Stimulated activated CD8-positive, alpha-beta memory T cell treated with anti-CD3 and anti-CD28 coated beads, Interleukin-4, amount 100 ng/mL, for 24 hours (primary cell): ENCODE results near the gene ZSWIM1.
A peak's percentile ranks its signal among the peaks of the same experiment; 100 is the strongest.

Source experiments
- DNase-seq: peaks from one replicate; pipeline ENCODE4 v3.0.0-alpha.2; 2020; ENCODE audit warnings: low read depth

ZSWIM1 gene

GRCh38 chr20:45880988-45881788 lies at the start of gene ZSWIM1:
Gene ZSWIM1, plus strand, starts transcription at chr20:45881227. Its CDS starts 1,366 bp downstream, at chr20:45882593.
- peak; percentile 98 for DNase-seq

- DNase-seq, result no peak
Observed at GRCh38 chr20:45832619-45833018, 48.4 kb upstream of the ZSWIM1 start.

DNA sequence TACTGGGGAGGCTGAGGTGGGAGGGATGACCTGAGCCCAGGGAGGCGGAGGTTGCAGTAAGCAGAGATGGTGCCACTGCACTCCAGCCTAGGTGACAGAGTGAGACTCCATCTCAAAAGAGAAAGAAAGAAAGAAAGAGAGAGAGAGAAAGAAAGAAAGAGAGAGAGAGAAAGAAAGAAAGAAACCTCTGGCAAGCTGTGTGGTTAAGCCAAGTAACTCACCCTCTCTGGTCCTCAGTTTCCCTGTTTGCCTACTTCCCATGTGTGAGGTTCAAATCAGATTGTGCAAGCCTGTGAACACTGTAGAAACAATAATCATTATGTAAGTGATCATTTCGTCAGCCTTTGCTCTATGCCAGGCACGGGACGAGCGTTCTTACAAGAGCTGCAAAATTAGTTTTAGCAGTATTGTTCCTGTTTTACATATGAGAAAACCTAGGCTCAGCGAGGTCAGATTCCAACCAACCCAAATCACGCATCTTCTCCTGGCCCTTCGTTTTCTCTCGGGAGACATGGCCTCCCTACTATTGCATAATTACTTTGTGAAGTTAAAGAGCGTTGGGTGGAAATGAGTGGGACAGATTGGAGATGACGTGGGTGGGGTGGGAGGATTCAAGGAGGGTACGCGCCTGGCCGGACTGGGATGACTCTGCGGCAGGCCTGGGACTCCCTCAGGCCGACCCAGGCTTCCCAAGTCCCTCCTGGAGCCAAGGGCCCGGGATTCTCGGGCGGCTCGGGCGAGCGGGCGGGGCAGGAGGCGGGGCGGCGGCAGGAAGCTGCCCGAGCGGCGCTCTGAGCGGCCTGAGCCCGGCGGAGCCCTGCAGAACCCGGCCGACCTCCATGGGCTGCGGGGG lies 47.8 kb upstream of the ZSWIM1 start, which contains the start of gene SNX21:
Gene SNX21 (plus strand): TSS at position 770 of the 853 bp plus-strand sequence. CDS start 121 bp downstream, outside the sequence.
- no peak for DNase-seq

GRCh38 chr20:45833883-45834796 lies 46.9 kb upstream of the ZSWIM1 start:
- DNase-seq, result peak; percentile 16

DNA sequence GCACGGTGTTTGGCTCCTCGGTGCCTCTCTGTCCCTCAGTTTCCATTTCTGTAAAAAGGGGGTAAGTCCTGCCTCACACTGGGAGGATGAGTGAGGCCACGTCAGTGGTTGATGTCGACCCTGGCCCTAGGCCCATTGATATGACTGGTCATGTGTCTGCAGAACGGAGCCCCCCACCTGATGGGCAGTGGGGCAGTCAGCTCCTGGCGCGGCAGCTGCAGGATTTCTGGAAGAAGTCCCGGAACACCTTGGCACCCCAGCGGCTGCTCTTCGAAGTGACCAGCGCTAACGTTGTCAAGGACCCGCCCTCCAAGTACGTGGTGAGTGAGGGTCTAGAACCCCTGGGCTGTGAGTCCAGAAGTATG lies 46.2 kb upstream of the ZSWIM1 start:
- DNase-seq, result no peak

DNA sequence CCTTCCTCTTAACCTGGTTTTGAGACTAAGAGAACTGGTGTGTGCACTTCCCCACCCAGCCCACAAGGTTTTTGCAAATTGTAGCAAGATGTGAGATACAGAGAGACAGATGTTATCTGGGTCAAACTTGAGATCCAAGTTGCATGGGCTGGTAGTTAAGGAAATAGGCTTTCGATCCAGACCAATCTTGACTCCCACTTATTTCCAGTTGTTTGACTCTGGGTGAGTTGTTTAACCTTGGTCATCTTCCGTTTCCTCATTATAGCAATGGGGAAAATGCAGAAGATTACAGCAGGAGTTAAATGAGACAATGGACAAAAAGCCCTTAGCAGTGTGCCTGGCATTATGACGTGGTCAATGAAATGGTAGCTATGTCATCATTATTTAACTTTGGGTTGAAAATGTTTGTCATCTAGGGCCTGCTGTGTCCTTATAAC lies 45.7 kb upstream of the ZSWIM1 start:
- no peak for DNase-seq

DNA sequence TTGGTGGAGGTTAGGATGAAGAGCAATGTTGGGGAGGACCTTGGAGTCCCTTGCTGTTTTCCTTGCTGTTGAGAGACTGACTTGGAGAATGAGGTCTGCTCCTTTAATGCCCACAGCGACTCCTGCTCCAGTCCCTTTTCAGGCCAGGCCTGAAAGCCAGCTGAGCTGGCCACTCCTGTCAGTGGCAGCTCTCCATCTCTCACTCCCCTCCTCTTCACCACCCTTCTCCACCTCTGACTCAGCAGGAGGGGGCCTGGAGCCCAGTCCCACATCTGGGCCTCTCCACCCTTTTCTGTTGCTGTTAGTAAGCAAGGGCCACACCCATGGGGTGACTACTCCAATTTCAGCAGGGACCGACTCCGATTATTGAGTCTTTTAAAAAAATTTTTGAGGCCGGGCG lies 45.2 kb upstream of the ZSWIM1 start:
- DNase-seq, result no peak

DNA sequence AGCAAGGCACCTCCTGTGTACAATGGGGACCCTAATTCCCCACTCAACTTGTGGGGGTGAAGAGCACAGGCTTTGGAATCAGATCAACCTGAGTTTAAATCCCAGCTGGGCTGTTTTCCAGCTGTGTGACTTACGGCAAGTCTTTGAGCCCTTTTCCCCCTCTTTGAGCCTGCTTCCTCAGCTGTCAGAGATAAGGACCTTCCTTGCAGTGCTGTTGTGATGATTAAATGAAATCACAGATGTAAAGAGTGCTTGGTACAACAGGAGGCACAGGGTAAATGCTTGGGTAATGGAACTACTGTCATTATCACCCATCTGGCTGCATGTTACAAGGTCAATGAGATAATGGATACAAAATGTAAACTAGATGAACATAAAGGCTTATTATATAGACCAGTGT lies 44.2 kb upstream of the ZSWIM1 start:
- no peak for DNase-seq

DNA sequence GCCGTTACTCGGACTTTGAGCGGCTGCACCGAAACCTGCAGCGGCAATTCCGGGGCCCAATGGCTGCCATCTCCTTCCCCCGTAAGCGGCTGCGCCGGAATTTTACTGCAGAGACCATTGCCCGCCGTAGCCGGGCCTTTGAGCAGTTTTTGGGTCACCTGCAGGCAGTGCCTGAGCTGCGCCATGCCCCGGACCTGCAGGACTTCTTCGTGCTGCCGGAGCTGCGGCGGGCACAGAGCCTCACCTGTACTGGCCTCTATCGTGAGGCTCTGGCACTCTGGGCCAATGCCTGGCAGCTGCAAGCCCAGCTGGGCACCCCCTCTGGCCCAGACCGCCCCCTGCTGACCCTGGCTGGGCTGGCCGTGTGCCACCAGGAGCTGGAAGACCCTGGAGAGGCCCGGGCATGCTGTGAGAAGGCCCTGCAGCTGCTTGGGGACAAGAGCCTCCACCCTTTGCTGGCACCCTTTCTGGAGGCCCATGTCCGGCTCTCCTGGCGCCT lies 40.3 kb upstream of the ZSWIM1 start:
- no peak for DNase-seq

DNA sequence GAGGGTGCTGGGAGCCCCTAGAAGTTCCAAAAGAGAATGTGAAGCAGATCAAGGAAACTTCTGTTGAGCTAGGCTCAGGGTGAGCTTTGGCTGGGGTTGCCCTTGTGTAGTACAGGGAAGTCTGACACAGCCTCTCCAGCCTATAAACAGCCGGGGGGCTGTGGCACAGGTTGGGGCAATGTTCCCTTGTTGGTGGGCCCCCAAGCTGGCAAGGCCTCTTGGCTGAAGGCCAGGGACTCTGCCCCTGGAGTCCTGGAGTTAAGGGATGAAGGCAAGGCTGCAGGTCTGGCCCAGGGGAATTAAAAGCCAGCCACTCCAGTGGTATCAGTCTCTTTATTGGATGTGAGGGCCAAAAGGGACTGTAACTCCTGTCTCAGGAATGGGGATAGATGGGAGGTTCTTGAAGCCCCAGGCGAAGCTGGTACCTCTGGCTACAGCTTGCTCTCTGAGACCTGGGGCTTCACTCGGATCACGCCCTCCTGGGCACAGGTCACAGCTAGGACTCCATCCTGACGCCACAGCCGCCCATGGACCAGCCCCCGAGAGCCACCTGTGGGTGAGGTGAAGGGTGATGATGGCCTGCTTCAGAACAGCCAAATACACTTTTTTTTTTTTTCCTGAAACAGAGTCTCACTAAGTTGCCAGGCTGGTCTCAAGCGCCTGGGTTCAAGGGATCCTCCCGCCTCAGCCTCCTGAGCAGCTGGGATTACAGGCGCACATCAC lies 39.5 kb upstream of the ZSWIM1 start:
- no peak for DNase-seq

DNA sequence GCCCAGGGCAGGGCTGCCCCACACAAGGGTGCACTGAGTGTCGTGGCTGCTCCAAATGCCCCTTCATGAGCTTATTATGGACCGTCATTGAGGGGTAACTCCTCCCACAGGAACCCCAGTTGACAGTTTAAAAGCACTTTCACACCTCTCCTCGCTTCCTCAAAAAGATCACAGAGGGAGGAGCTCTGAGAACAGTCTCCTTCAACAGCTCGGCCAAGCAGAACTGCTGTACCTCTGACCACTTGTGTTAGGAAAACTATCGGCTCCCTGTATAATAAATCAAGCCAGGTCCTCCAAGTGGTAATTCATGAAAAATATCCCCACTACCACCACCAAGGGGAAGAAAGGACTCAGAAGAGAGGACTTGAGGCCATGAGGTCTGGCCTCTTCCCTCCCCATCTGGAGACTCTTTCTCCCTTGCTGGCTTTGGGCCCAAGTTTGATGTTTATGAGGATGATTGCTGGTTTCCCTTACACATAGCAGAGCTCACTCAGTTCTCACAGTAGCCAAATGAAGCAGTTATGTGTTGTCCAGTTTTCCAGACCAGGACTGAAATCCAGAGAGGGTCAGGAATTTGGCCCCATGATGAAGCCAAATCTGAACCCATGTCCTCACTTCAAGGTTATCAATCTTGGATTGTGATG lies 38.7 kb upstream of the ZSWIM1 start:
- DNase-seq, result no peak

DNA sequence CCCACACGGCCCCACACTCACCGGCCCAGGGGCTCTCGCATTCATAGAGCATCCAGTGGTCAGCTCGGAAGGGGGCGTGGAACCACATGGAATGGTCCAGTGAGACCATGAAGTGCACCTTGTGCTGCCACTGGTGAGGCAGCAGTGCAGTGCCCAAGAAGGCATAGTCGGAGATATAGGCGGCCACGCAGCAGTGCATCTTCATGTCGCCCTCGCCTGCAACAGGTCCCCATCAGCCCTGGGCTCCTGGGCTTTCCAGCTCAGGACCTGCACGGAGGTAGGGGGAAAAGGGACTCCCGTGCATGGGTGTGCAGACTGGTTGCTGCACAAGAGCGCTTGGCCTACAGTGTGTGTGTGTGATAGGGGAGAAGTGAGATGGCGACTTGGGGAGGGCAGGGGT lies 37.5 kb upstream of the ZSWIM1 start:
- no peak for DNase-seq

- DNase-seq, result no peak
Observed at GRCh38 chr20:45845452-45845851, 35.6 kb upstream of the ZSWIM1 start.

GRCh38 chr20:45848421-45848820 lies 32.6 kb upstream of the ZSWIM1 start:
- DNase-seq, result no peak

- no peak for DNase-seq
Observed at GRCh38 chr20:45848969-45849582, 32.0 kb upstream of the ZSWIM1 start.

GRCh38 chr20:45850238-45850637 lies 30.8 kb upstream of the ZSWIM1 start:
- no peak for DNase-seq

- DNase-seq, result no peak
Observed at GRCh38 chr20:45850926-45851325, 30.1 kb upstream of the ZSWIM1 start.

DNA sequence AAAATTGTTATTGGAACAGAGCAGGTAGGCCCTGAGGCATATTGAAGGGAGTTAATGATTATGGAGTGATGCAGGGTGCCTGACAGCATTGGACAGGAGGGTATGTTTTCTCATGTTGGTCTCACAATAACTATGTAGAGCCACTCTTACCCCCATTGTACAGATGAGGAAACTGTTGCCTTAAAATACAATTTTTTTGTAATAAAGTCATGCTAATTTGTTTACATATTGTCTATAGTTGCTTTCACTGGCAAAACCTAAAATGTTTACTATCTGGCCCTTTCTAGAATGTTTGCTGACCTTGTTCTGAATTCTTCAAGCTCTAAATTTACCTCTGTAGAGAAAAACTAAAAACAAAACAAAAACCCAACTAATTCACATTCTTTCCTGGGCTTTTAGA lies 29.5 kb upstream of the ZSWIM1 start:
- DNase-seq, result no peak

DNA sequence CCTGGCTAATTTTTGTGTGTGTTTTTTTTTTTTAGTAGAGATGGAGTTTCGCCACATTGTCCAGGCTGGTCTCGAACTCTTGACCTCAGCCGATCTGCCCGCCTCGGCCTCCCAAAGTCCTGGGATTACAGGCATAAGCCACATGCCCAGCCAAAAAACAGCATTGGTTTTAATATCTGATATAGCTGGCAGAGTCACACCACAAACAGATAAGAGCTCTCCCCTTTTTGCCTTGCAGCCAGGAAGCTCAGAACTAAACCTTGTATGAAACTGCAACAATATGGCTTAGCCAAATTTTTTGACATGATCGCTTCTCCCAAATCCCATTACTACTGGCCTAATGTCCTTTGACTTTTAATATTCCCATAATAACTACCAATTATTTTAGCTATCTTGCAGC lies 28.7 kb upstream of the ZSWIM1 start:
- DNase-seq, result no peak

- DNase-seq, result no peak
Observed at GRCh38 chr20:45853484-45853883, 27.5 kb upstream of the ZSWIM1 start.
